Activated CD4-positive, CD25-positive, alpha-beta regulatory T cell treated with anti-CD3 and anti-CD28 coated beads, Interleukin-2, amount 50 U/mL, for 24 hours (primary cell): Measurements from ENCODE around the gene RRP36.

Source experiments
- ATAC-seq, 2 donors: fragments of 150-1000 bp; cut with Tn5 transposase; one replicate each; pipeline ENCODE4 v1.10.0; 2021; ENCODE audit warnings: mild to moderate bottlenecking in 1 of 2, moderate library complexity in 1 of 2

RRP36 gene

GRCh38 chr6:43074847-43075669 is 53.6 kb downstream of the RRP36 start:
- no peak for ATAC-seq

- peak; percentile 41 to 45 for ATAC-seq
These were observed 54.4 kb downstream of the RRP36 start, which contains the start of gene PTK7 for GRCh38 chr6:43075670-43076463. TSS of gene PTK7 (plus strand) at chr6:43076314. CDS start at chr6:43076489, 175 bp downstream.

DNA sequence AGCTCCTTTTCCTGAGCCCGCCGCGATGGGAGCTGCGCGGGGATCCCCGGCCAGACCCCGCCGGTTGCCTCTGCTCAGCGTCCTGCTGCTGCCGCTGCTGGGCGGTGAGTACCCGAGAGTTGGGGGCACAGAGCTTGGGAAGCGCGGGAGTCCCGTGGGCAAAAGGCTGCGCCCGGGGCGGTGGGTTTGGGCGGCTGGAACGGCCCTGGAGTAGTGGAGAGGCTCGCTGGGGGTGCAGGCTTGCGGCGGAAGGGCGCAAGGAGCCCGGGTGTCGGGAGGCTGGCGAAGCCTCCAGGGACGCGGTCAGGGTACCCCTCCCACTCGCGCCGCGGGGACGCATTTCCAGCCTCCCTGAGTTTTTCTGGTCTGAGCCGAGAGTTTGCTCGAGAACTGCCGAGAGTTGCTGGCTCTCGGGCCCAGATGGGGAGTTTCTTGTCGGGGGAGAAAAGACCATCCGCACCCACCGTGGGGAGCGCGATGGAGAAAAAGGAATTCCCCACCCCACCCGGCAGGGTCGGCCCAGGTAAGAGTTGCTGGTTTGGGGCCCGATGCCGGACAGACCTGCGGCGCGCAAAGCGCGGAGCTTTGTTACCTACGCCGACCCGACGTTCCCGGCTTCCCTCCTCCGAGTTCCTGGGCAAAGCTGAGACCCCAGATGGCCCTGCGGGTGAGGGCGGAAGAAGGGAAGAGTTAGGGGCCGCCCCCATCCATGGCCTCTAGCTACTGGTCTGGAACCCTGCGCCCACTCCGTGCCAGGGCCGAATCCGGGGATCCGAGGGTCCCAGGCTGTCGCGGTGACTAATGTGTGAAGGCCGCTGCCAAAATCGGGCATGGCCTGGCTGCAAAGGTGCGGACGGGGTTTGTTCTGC is 55.3 kb downstream of the RRP36 start:
- ATAC-seq = no peak

DNA sequence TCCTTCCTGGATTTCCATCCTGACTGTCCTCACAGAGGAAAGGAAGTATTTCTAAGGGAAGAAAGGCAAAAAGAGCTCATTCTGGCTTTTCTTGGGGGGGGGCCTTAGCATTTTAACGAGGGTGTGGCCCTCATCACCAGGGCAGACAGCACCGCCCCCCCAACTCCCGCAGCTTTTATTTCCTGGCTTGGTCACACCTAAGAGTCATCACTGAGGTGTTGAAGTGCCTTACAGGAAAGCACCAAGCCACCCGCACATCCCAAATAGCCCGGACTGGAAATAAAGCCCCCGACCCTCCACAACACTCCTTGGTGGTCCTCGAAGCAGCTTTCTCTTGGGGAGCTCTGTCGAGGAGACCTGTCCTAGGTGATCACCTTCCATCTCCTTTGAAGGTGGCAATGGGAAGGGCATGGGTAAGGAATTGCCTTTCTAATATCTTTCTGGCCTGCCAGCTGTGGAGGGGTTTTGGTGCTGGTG is 55.9 kb downstream of the RRP36 start:
- no peak for ATAC-seq

GRCh38 chr6:43077981-43078511 is 56.6 kb downstream of the RRP36 start:
- ATAC-seq = no peak

- no peak for ATAC-seq
These were observed 57.3 kb downstream of the RRP36 start for GRCh38 chr6:43078691-43079090.
